Upper lobe of left lung (tissue), 4 donors: Measurements from ENCODE around the gene PLCG2.

Experiments used
- EP300 ChIP-seq, 4 donors: sonication (generic); formaldehyde crosslinking; IDR thresholded peaks; one replicate each; pipeline ENCODE4 v1.5.1; 2017; ENCODE audit warnings: antibody characterized with exemption in 4 of 4, control low read depth in 2 of 4
- POLR2A ChIP-seq, 4 donors: fragments of 450-650 bp; IDR thresholded peaks; one replicate each; pipeline ENCODE4 v1.5.1; 2016 to 2017; ENCODE audit warnings: antibody characterized with exemption in 4 of 4, mild to moderate bottlenecking in 2 of 4
- POLR2AphosphoS5 ChIP-seq, 2 donors: sonication (generic); formaldehyde crosslinking; IDR thresholded peaks; one replicate each; pipeline ENCODE4 v1.5.1; 2017; ENCODE audit warnings: antibody characterized with exemption in 2 of 2
- TF ChIP-seq, protein P1 (sequence below), 6 experiments: fragments of 450-650 bp in 4 of 6; fragments of 200-600 bp in 2 of 6; sonication (generic) in 2 of 6; IDR thresholded peaks; one replicate each; pipeline ENCODE4 v1.5.1; 2016 to 2019; ENCODE audit warnings: antibody characterized with exemption in 6 of 6

DNA sequence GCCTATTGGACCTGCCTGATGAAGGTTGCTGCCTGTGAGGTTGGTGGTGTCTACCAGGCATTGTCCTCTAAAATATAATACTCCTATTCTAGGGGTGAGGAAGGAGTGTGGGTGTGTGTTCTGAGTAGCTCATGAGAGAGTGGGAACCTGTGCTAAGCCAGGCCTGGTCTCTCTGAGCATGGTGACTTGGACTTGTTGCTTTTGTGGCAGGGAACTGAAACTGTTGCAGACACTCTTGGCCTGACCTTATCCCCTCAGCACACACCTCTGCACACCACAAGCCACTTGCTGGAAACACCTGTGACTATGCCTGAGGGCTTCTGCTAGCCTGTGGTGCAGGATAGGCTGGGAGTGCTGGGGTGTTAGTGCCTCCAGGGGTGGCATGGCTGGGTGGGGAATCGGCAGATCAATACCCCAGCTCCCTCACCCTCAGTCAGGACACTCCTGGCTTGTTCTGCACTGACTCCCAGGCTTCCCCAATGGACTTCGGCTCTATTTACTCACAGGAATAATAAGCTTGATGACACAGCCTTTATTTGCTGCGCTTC is 29.9 kb downstream of the PLCG2 start:
- TF ChIP-seq, protein P1, sequence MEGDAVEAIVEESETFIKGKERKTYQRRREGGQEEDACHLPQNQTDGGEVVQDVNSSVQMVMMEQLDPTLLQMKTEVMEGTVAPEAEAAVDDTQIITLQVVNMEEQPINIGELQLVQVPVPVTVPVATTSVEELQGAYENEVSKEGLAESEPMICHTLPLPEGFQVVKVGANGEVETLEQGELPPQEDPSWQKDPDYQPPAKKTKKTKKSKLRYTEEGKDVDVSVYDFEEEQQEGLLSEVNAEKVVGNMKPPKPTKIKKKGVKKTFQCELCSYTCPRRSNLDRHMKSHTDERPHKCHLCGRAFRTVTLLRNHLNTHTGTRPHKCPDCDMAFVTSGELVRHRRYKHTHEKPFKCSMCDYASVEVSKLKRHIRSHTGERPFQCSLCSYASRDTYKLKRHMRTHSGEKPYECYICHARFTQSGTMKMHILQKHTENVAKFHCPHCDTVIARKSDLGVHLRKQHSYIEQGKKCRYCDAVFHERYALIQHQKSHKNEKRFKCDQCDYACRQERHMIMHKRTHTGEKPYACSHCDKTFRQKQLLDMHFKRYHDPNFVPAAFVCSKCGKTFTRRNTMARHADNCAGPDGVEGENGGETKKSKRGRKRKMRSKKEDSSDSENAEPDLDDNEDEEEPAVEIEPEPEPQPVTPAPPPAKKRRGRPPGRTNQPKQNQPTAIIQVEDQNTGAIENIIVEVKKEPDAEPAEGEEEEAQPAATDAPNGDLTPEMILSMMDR (IDR thresholded peaks at IDR 0.05) = no peak
- TF ChIP-seq EP300 (IDR thresholded peaks at IDR 0.05) (no peak), POLR2A (IDR thresholded peaks at IDR 0.05) (no peak), POLR2AphosphoS5 (IDR thresholded peaks at IDR 0.05) (no peak)
